Endodermal cell (in vitro differentiated cells): ENCODE data around the gene OR10S1. TPM values are rescaled to one million over a fixed set of nuclear protein-coding genes. Genes with fewer than 3 reads are reported as not detected.

Experiments used
- DNase-seq: peaks from one replicate; pipeline ENCODE4 v3.0.0-alpha.2; 2017
- H3K27ac ChIP-seq: 2 replicates; pipeline ENCODE4 v1.5.1; 2013; ENCODE audit warnings: mild to moderate bottlenecking, low read depth, low read length, moderate library complexity
- H3K27me3 ChIP-seq: 2 replicates; pipeline ENCODE4 v1.6.1; 2013; ENCODE audit warnings: mild to moderate bottlenecking, low read length, moderate library complexity; ENCODE audit not compliant: insufficient read depth, control insufficient read depth, poor library complexity, severe bottlenecking
- H3K36me3 ChIP-seq: 2 replicates; pipeline ENCODE4 v1.7.0; 2013; ENCODE audit warnings: mild to moderate bottlenecking, low read length, moderate library complexity; ENCODE audit not compliant: control insufficient read depth, insufficient read depth
- H3K4me1 ChIP-seq: one replicate; pipeline ENCODE4 v1.7.0; 2013; ENCODE audit warnings: low read length; ENCODE audit not compliant: control insufficient read depth, insufficient read depth
- H3K4me3 ChIP-seq: 2 replicates; pipeline ENCODE4 v1.5.1; 2013; ENCODE audit warnings: mild to moderate bottlenecking, low read length, moderate library complexity
- H3K9ac ChIP-seq: 2 replicates; pipeline ENCODE4 v1.6.1; 2013; ENCODE audit warnings: mild to moderate bottlenecking, low read length, moderate library complexity; ENCODE audit not compliant: poor library complexity, severe bottlenecking; ENCODE audit errors: extremely low read depth
- H3K9me3 ChIP-seq: 2 replicates; pipeline ENCODE4 v1.6.1; 2013; ENCODE audit warnings: mild to moderate bottlenecking, low read length, moderate library complexity; ENCODE audit not compliant: control insufficient read depth
- H3K27ac Mint-ChIP-seq: 2 replicates; pipeline ENCODE4 v1.8.0; 2020; ENCODE audit warnings: mixed read lengths
- H3K27me3 Mint-ChIP-seq: 2 replicates; pipeline ENCODE4 v1.8.0; 2021; ENCODE audit warnings: mild to moderate bottlenecking, mixed read lengths; ENCODE audit not compliant: insufficient read depth
- H3K36me3 Mint-ChIP-seq: 2 replicates; pipeline ENCODE4 v1.8.0; 2020; ENCODE audit warnings: low read depth, mixed read lengths
- H3K4me1 Mint-ChIP-seq: 2 replicates; pipeline ENCODE4 v1.8.0; 2020; ENCODE audit warnings: mixed read lengths
- H3K4me3 Mint-ChIP-seq: 2 replicates; pipeline ENCODE4 v1.8.0; 2020; ENCODE audit warnings: mild to moderate bottlenecking, moderate library complexity, mixed read lengths
- H3K9me3 Mint-ChIP-seq: 2 replicates; pipeline ENCODE4 v1.8.0; 2020; ENCODE audit warnings: mild to moderate bottlenecking, mixed read lengths
- CTCF ChIP-seq: fragments of 200-600 bp; sonication (generic); conservative IDR thresholded peaks from 2 replicates; pipeline ENCODE4 v1.5.0; 2021; ENCODE audit warnings: antibody characterized with exemption, mild to moderate bottlenecking
- WGBS, 2 experiments: methylation state at CpG; one replicate each; pipeline versions ENCODE4 v1.1.5 to v1.1.7; 2013; ENCODE audit warnings: missing lambda C conversion rate in 2 of 2, mixed read lengths in 1 of 2; ENCODE audit not compliant: insufficient coverage in 1 of 2, insufficient read length in 1 of 2; 5-methylcytosine and 5-hydroxymethylcytosine counted together
- total RNA-seq, 2 donors: library from RNA; stranded (reverse); fragmentation: NEBNext Ultra II Directional in 1 of 2; extraction: Animal tissue kit (Norgen Biotek cat#: 25700) in 1 of 2; gene quantifications; 2 replicates in 1 of 2; 3 replicates in 1 of 2; pipeline ENCODE4 v1.2.1, GENCODE V29; 2021

The OR10S1 gene
- total RNA-seq, 2 donors from 2014 or later = not detected

DNA sequence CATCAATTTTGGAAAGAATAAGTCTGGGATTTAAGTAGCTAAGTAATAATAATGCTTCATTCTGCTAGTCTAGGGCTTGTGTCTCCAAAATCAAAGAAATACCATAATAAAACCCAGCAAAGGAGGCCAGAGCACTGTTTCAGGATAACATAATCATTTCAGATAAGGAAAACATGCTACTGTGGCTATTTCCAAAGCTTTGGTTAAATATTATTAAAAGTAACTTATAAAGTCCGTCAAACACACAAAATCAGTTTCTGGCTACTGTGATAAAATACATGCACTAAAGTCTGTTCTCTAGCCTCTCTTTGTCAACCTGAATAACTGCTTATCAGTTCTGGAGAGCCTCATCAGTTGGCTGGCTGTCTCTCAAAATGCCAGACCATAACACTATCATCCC lies 32.4 kb downstream of the OR10S1 start:
- Histone ChIP-seq H3K4me1 (no peaks in the 10 kb centered on the region), H3K9ac (no peak overlapping the region), H3K27ac (no peak overlapping the region), H3K4me3 (no peak overlapping the region), H3K27me3 (no peaks in the 10 kb centered on the region), H3K9me3 (no peaks in the 10 kb centered on the region), H3K36me3 (no peaks in the 10 kb centered on the region)
- H3K9me3 Mint-ChIP-seq = no peaks in the 10 kb centered on the region
- 88% methylated on average over 1 of the region's 1 CpG; no CpG with 5 or more reads in 1 of the 2 experiments for WGBS, 2 experiments
- H3K27me3 Mint-ChIP-seq = no peaks in the 10 kb centered on the region
- TF ChIP-seq CTCF = no peak
- H3K27ac Mint-ChIP-seq = no peak overlapping the region
- H3K4me3 Mint-ChIP-seq = no peak overlapping the region
- peaks cover 4% of the 10 kb centered on the region for H3K4me1 Mint-ChIP-seq
- DNase-seq = no peak
- H3K36me3 Mint-ChIP-seq = no peaks in the 10 kb centered on the region

DNA sequence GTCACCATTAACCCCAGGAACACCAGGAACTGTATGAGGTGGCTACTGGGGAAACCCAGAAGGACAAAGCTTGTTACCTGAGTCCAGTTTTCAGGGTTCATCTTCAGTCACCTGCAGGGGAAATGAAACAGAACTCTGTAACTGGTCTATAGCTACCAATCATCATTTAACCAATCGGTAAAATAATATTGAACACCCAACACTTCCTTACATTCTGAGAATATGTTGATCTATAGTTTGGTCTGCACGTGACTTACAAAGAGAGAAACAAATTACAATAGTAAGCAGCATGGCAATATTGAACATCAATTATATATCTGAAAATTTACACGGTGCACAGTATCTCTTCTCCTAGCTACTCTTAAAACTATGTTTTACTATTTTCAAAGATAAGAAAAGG lies 33.8 kb downstream of the OR10S1 start, which contains the start of gene OR6T1:
Gene OR6T1 (minus strand): TSS at position 101 of the 400 bp plus-strand sequence. CDS start 0 bp downstream, at position 101.
- Histone ChIP-seq H3K9ac (no peak within 1 kb of the TSS), H3K27ac (no peak within 1 kb of the TSS), H3K27me3 (no peaks in the 10 kb centered on the region), H3K36me3 (no peaks in the 10 kb centered on the region), H3K4me1 (no peaks in the 10 kb centered on the region), H3K4me3 (no peak within 1 kb of the TSS), H3K9me3 (no peaks in the 10 kb centered on the region)
- no peak within 1 kb of the TSS for H3K27ac Mint-ChIP-seq
- no peaks in the 10 kb centered on the region for H3K4me1 Mint-ChIP-seq
- WGBS, 2 experiments = 86 to 100% methylated on average over 1 to 2 of the region's 3 CpGs
- H3K9me3 Mint-ChIP-seq = no peaks in the 10 kb centered on the region
- TF ChIP-seq CTCF = no peak
- H3K4me3 Mint-ChIP-seq = no peak within 1 kb of the TSS
- H3K27me3 Mint-ChIP-seq = no peaks in the 10 kb centered on the region
- H3K36me3 Mint-ChIP-seq = no peaks in the 10 kb centered on the region
- DNase-seq = no peak

- no peaks in the 10 kb centered on the region for H3K36me3 Mint-ChIP-seq
- no peak overlapping the region for H3K4me3 Mint-ChIP-seq
- H3K36me3 ChIP-seq = no peaks in the 10 kb centered on the region
- H3K4me3 ChIP-seq = no peak overlapping the region
- no peak overlapping the region for H3K27ac Mint-ChIP-seq
- no peaks in the 10 kb centered on the region for H3K4me1 ChIP-seq
- H3K27ac ChIP-seq = no peak overlapping the region
- no peaks in the 10 kb centered on the region for H3K9me3 ChIP-seq
- no peaks in the 10 kb centered on the region for H3K4me1 Mint-ChIP-seq
- no peak for DNase-seq
- TF ChIP-seq CTCF = no peak
- no peaks in the 10 kb centered on the region for H3K27me3 ChIP-seq
- no peaks in the 10 kb centered on the region for H3K9me3 Mint-ChIP-seq
- WGBS, 2 experiments = 97 to 100% methylated on average over 1 to 4 of the region's 4 CpGs
- H3K27me3 Mint-ChIP-seq = no peaks in the 10 kb centered on the region
- H3K9ac ChIP-seq = no peak overlapping the region
Observed at GRCh38 chr11:123942413-123942812, 35.2 kb downstream of the OR10S1 start.
